Measurements from ENCODE around the gene DLGAP1.

GRCh38 chr18:3450799-3451182, 1004.3 kb downstream of the DLGAP1 start:
- TF ChIP-seq EZH2 (IDR thresholded peaks at IDR 0.05; ENCODE audit: borderline replicate concordance, insufficient read depth, low read depth, low read length, poor library complexity, severe bottlenecking) = no peak
- TF ChIP-seq, protein P1, sequence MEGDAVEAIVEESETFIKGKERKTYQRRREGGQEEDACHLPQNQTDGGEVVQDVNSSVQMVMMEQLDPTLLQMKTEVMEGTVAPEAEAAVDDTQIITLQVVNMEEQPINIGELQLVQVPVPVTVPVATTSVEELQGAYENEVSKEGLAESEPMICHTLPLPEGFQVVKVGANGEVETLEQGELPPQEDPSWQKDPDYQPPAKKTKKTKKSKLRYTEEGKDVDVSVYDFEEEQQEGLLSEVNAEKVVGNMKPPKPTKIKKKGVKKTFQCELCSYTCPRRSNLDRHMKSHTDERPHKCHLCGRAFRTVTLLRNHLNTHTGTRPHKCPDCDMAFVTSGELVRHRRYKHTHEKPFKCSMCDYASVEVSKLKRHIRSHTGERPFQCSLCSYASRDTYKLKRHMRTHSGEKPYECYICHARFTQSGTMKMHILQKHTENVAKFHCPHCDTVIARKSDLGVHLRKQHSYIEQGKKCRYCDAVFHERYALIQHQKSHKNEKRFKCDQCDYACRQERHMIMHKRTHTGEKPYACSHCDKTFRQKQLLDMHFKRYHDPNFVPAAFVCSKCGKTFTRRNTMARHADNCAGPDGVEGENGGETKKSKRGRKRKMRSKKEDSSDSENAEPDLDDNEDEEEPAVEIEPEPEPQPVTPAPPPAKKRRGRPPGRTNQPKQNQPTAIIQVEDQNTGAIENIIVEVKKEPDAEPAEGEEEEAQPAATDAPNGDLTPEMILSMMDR (IDR thresholded peaks at IDR 0.05) = no peak
